GM12865 (cell line): Measurements from ENCODE around the gene GARRE1.
"Not testable (repeated sequence)": the region's sequence is repeated elsewhere in the genome, so short reads cannot be mapped to it uniquely, and the experiment has no call there.

ENCODE experiments used
- DNase-seq: peaks from one replicate; pipeline ENCODE4 v3.0.0; 2010; ENCODE audit warnings: low read depth
- H3K4me3 ChIP-seq: 2 replicates; pipeline ENCODE4 v1.5.1; 2011; ENCODE audit warnings: mild to moderate bottlenecking, low read depth, low read length, control low read depth
- TF ChIP-seq, protein P1 (sequence below): IDR thresholded peaks from 2 replicates; pipeline ENCODE4 v1.5.1; 2011; ENCODE audit warnings: low read length, control low read depth, low read depth, inconsistent platforms; ENCODE audit not compliant: insufficient read depth; ENCODE audit errors: missing control alignments

Gene GARRE1

DNA sequence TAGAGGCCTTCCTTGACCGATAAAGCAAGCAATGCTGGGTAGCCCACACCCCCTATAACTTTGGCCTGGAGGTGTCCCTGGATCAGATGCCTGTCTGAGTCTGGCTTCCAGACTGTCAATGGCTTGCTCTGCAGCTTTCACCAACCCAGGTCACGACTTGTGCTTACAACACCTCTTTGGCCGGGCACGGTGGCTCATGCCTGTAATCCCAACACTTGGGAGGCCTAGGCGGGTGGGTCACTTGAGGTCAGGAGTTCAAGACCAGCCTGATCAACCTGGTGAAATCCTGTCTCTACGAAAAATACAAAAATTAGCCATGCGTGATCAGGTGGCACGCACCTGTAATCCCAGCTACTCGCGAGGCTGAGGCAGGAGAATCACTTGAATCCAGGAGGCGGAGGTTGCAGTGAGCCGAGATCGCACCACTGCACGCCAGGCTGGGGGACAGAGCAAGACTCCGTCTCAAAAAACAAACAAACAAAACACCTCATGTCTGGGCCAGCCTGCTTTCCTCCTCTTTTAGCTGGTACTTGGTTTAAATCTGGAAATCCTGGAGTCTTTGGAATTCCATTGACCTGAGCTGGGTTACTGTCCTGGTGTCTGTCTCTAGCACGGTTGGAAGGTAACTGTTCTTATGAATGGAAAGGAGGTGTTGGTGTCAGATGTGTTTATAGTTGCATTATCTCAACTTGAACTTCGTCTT is 10.3 kb upstream of the GARRE1 start:
- TF ChIP-seq, protein P1, sequence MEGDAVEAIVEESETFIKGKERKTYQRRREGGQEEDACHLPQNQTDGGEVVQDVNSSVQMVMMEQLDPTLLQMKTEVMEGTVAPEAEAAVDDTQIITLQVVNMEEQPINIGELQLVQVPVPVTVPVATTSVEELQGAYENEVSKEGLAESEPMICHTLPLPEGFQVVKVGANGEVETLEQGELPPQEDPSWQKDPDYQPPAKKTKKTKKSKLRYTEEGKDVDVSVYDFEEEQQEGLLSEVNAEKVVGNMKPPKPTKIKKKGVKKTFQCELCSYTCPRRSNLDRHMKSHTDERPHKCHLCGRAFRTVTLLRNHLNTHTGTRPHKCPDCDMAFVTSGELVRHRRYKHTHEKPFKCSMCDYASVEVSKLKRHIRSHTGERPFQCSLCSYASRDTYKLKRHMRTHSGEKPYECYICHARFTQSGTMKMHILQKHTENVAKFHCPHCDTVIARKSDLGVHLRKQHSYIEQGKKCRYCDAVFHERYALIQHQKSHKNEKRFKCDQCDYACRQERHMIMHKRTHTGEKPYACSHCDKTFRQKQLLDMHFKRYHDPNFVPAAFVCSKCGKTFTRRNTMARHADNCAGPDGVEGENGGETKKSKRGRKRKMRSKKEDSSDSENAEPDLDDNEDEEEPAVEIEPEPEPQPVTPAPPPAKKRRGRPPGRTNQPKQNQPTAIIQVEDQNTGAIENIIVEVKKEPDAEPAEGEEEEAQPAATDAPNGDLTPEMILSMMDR = no peak
- no peak for DNase-seq
- no peak overlapping the region for H3K4me3 ChIP-seq

DNA sequence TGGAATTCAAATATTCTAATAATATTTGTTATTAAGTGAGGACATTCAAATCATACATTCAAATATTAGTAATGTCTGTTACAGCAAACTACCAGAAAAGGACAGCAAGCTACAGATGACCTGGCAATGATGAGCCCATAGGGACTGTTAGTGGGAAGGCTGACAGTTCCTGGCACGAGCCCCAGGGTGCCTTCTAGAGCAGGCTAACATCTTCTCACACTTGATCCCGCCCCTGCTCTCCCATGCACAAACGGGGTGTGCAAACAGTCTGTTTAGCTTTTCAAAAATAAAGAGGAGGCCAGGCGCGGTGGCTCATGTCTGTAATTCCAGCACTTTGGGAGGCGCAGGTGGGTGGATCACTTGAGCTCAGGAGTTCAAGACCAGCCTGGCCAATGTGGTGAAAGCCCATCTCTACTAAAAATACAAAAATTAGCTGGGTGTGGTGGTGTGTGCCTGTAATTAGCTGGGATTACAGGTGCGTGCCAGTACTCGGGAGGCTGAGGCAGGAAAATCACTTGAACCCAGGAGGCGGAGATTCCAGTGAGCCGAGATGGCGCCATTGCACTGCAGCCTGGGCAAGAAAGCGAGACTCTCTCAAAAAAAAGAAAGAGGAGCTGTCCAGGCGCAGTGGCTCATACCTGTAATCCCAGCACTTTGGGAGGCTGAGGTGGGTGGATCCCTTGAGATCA is 9.6 kb upstream of the GARRE1 start:
- TF ChIP-seq, protein P1 = no peak
- no peak for DNase-seq
- no peak overlapping the region for H3K4me3 ChIP-seq

DNA sequence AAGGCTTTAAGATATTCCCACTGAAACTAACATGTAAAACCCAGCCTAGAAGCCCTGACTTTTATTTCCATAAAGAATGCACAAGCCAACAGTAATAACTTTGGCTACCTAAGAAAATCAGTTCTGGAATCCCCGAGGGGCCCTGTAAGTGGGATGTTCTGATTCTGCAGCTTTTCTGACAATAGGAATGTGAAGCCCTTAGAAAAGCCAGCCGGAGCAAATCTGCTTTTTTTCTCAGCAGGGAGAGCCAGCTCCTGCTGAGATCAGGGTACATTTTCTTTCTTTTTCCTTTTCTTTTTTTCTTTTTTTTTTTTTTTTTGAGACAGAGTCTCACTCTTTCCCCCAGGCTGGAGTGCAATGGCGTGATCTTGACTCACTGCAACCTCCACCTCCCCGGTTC is 8.0 kb upstream of the GARRE1 start:
- TF ChIP-seq, protein P1 = no peak
- no peak overlapping the region for H3K4me3 ChIP-seq
- no peak for DNase-seq

DNA sequence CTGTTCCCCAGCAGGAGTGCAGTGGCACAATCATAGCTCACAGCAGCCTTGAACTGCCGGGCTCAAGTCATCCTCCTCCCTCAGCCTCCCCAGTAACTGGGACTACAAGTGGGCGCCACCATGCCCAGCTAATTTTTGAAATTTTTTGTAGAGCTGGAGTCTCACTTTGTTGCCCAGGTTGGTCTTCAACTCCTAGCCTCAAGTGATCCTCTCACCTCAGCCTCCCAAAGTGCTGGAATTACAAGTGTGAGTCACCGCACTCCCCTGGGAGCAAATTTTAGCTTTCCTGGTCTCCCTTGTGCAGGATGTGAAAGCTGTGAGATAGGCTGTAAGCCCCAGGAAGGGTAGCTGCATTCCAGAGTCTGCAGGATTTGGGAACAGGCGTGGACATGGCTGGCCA is 5.4 kb upstream of the GARRE1 start:
- TF ChIP-seq, protein P1 = no peak
- no peak for DNase-seq
- no peak overlapping the region for H3K4me3 ChIP-seq

DNA sequence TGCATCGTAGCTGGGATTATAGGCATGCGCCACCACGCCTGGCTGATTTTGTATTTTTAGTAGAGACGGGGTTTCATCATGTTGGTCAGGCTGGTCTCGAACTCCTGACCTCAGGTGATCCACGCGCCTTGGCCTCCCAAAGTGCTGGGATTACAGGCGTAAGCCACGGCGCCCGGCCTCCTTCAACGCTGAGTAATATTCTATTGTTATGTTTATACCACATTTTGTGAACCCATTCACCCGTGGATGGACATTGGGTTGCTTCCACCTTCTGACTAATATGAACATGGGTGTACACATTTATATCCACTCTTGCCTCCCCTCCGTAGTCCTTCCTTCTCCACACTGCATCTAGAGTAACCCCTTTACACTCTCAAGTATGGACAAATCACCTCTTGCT is 1.2 kb upstream of the GARRE1 start:
- not testable (repeated sequence) for H3K4me3 ChIP-seq

DNA sequence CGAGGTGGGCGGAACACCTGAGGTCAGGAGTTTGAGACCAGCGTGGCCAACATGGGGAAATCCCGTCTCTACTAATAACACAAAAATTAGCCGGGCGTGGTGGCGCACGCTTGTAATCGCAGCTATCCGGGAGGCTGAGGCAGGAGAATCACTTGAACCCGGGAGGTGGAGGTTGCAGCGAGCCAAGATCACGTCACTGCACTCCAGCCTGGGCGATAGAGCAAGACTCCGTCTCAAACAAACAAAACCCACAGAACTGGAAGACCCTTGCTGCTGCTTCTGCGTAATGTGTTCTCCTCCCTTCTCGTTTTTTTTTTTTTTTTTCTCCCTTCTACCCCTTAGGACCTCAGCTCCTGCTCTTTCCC is 691 bp upstream of the GARRE1 start:
- peak; percentile 39 for DNase-seq
- H3K4me3 ChIP-seq = peak overlapping the region; percentile 97

More for the DNA sequence above, 1.2 kb upstream of the GARRE1 start:
- DNase-seq = not testable (repeated sequence)

DNA sequence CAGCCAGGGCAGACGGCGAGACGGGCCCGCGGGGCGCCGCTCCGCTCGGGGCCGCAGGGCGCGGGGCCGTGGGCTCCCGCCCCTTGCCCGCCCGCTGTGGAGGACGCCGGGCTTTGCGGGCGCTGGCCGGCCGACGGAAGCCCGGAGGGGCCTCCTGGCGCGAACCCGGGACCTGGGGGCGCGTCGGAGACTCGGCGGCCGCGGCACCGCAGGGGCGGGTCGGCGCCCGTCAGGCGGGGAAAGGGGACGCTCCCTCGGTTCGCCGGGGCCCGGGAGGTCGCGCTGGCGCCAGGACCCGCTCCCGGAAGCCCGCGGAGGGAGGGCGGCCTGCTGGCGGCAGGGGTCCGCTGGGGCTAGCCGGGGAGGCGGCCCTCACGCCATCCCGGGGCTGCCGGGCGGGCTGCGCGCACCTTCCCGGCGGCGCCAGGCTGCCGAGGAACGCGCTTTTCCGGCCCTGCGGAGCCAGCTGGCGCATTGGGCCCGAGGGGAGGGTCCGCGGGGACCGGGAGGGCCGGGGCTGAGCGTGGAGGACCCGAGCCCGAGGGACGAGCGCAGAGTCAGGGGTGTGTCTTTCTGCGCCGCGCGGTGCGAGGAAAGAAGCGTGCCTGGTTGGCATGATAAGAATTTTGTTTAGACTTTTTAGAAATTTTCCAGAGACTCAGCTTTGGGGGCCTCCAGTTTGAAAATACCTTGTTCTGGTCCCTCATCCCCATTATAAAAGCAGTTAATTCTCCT is 511 bp downstream of the GARRE1 start:
- TF ChIP-seq, protein P1 = no peak
- H3K4me3 ChIP-seq = peak overlapping the region; percentile 64
- DNase-seq = peak; percentile 61

DNA sequence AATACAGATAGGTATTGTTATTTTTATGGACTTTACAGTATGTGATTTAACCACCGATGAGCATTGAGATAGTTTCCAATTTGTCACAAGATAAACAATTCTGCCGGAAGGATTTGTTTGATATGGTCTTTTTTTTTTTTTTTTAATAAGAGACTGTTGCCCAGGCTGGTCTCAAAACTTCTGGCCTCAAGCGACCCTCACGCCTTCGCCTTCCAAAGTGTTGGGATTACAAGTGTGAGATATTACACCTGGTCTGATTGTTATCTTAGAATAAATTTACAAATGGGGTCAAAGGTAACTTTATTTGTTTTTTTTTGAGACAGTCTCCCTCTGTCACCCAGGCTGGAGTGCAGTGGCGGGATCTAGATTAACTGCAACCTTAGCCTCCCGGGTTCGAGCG is 1.2 kb downstream of the GARRE1 start:
- TF ChIP-seq, protein P1 = no peak
- H3K4me3 ChIP-seq = peak overlapping the region; percentile 64
- no peak for DNase-seq
